SK-N-SH treated with all-trans-retinoic acid at 6 μM for 48 hours (cell line): ENCODE results near the gene PLAAT1.

ENCODE experiments used
- ATAC-seq: fragments of 200-7000 bp; cut with Tn5 transposase; 3 replicates; pipeline ENCODE4 v1.9.1; 2020; ENCODE audit warnings: mild to moderate bottlenecking, moderate library complexity
- ARNTL ChIP-seq: fragments of 450-650 bp; formaldehyde crosslinking; IDR thresholded peaks from 2 replicates; pipeline ENCODE4 v1.5.0; 2020; ENCODE audit warnings: low read depth, mild to moderate bottlenecking, moderate library complexity, borderline replicate concordance
- CSDC2 ChIP-seq: fragments of 250-450 bp; sonication (Bioruptor Pico); IDR thresholded peaks from 2 replicates; pipeline ENCODE4 v1.5.0; 2020; ENCODE audit warnings: mild to moderate bottlenecking, moderate library complexity
- ESRRG ChIP-seq: fragments of 250-450 bp; sonication (Bioruptor Pico); IDR thresholded peaks from 2 replicates; pipeline ENCODE4 v1.6.1; 2021; ENCODE audit warnings: mild to moderate bottlenecking
- GLIS3 ChIP-seq: fragments of 250-450 bp; sonication (Bioruptor Pico); IDR thresholded peaks from 2 replicates; pipeline ENCODE4 v1.5.0; 2020; ENCODE audit warnings: mild to moderate bottlenecking, moderate library complexity
- OSR1 ChIP-seq: fragments of 250-450 bp; sonication (Bioruptor Pico); IDR thresholded peaks from 2 replicates; pipeline ENCODE4 v1.8.0; 2022; ENCODE audit warnings: moderate library complexity, mild to moderate bottlenecking, inconsistent platforms
- ZC3H10 ChIP-seq: fragments of 250-450 bp; sonication (Bioruptor Pico); IDR thresholded peaks from 2 replicates; pipeline ENCODE4 v1.5.1; 2021; ENCODE audit warnings: mild to moderate bottlenecking, moderate library complexity
- ZFP3 ChIP-seq: fragments of 250-450 bp; sonication (Bioruptor Pico); IDR thresholded peaks from 2 replicates; pipeline ENCODE4 v1.5.0; 2020; ENCODE audit warnings: mild to moderate bottlenecking, moderate library complexity
- ZFP30 ChIP-seq: fragments of 450-650 bp; formaldehyde crosslinking; IDR thresholded peaks from 2 replicates; pipeline ENCODE4 v1.5.0; 2022; ENCODE audit warnings: mild to moderate bottlenecking, moderate library complexity
- ZNF565 ChIP-seq: fragments of 450-650 bp; formaldehyde crosslinking; conservative IDR thresholded peaks from 2 replicates; pipeline ENCODE4 v1.5.0; 2020; ENCODE audit warnings: low read depth, mild to moderate bottlenecking, moderate library complexity
- ZNF8 ChIP-seq: fragments of 450-650 bp; formaldehyde crosslinking; IDR thresholded peaks from 2 replicates; pipeline ENCODE4 v1.5.0; 2020; ENCODE audit warnings: mild to moderate bottlenecking, moderate library complexity
- TF ChIP-seq, protein P1 (sequence below): fragments of 250-450 bp; sonication (Bioruptor Pico); IDR thresholded peaks from 2 replicates; pipeline ENCODE4 v1.5.0; 2020; ENCODE audit warnings: mild to moderate bottlenecking, moderate library complexity
- TF ChIP-seq, protein P2 (sequence below): fragments of 250-450 bp; sonication (Bioruptor Pico); IDR thresholded peaks from 2 replicates; pipeline ENCODE4 v1.5.1; 2021; ENCODE audit warnings: mild to moderate bottlenecking, moderate library complexity
- TF ChIP-seq, protein P3 (sequence below): fragments of 250-450 bp; sonication (Bioruptor Pico); IDR thresholded peaks from 2 replicates; pipeline ENCODE4 v1.8.0; 2020; ENCODE audit warnings: mild to moderate bottlenecking, moderate library complexity, borderline replicate concordance
- TF ChIP-seq, protein P4 (sequence below): fragments of 250-450 bp; sonication (Bioruptor Pico); IDR thresholded peaks from 2 replicates; pipeline ENCODE4 v1.8.0; 2021; ENCODE audit warnings: low read depth, mild to moderate bottlenecking, moderate library complexity, borderline replicate concordance

Gene PLAAT1

DNA sequence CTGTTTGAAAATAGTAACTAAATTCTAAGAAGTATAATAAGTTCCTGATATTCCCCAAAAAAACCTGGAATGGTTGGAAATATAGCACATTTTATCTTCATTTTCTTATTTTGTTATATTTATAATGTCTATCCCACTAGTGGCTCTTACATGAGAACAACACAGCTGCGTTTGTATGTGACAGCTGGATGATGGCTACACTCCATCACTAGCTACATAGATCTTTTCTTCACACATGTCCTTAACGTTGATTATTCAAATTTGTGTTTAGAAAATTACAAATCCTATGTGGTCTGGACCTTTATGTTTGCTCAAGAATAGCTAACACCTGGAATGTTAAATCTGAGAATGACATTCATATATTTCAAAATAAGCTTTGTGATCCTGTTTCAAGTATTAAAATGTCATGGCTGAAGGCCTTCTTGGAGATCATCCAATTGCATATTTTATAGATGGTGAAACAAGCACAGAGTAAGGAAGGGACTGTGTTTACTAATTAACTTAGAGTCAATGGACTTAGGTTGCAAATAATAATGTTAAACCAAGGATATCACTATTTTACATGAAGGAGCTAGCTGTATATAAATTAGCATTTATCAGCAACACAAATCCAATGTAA is 76.8 kb downstream of the PLAAT1 start:
- TF ChIP-seq ESRRG (CRISPR knock-in tag), result no peak
- TF ChIP-seq CSDC2 (CRISPR knock-in tag), result no peak
- no peak for TF ChIP-seq ZNF8
- no peak for TF ChIP-seq GLIS3 (CRISPR knock-in tag)
- TF ChIP-seq OSR1 (CRISPR knock-in tag), result no peak
- no peak for TF ChIP-seq ZC3H10 (CRISPR knock-in tag)
- TF ChIP-seq ZFP3 (CRISPR knock-in tag), result no peak
- TF ChIP-seq, protein P1, sequence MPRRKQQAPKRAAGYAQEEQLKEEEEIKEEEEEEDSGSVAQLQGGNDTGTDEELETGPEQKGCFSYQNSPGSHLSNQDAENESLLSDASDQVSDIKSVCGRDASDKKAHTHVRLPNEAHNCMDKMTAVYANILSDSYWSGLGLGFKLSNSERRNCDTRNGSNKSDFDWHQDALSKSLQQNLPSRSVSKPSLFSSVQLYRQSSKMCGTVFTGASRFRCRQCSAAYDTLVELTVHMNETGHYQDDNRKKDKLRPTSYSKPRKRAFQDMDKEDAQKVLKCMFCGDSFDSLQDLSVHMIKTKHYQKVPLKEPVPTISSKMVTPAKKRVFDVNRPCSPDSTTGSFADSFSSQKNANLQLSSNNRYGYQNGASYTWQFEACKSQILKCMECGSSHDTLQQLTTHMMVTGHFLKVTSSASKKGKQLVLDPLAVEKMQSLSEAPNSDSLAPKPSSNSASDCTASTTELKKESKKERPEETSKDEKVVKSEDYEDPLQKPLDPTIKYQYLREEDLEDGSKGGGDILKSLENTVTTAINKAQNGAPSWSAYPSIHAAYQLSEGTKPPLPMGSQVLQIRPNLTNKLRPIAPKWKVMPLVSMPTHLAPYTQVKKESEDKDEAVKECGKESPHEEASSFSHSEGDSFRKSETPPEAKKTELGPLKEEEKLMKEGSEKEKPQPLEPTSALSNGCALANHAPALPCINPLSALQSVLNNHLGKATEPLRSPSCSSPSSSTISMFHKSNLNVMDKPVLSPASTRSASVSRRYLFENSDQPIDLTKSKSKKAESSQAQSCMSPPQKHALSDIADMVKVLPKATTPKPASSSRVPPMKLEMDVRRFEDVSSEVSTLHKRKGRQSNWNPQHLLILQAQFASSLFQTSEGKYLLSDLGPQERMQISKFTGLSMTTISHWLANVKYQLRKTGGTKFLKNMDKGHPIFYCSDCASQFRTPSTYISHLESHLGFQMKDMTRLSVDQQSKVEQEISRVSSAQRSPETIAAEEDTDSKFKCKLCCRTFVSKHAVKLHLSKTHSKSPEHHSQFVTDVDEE (CRISPR knock-in tag), result no peak
- no peak for TF ChIP-seq ZNF565
- TF ChIP-seq, protein P2, sequence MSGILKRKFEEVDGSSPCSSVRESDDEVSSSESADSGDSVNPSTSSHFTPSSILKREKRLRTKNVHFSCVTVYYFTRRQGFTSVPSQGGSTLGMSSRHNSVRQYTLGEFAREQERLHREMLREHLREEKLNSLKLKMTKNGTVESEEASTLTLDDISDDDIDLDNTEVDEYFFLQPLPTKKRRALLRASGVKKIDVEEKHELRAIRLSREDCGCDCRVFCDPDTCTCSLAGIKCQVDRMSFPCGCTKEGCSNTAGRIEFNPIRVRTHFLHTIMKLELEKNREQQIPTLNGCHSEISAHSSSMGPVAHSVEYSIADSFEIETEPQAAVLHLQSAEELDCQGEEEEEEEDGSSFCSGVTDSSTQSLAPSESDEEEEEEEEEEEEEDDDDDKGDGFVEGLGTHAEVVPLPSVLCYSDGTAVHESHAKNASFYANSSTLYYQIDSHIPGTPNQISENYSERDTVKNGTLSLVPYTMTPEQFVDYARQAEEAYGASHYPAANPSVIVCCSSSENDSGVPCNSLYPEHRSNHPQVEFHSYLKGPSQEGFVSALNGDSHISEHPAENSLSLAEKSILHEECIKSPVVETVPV (CRISPR knock-in tag), result no peak
- TF ChIP-seq, protein P3, sequence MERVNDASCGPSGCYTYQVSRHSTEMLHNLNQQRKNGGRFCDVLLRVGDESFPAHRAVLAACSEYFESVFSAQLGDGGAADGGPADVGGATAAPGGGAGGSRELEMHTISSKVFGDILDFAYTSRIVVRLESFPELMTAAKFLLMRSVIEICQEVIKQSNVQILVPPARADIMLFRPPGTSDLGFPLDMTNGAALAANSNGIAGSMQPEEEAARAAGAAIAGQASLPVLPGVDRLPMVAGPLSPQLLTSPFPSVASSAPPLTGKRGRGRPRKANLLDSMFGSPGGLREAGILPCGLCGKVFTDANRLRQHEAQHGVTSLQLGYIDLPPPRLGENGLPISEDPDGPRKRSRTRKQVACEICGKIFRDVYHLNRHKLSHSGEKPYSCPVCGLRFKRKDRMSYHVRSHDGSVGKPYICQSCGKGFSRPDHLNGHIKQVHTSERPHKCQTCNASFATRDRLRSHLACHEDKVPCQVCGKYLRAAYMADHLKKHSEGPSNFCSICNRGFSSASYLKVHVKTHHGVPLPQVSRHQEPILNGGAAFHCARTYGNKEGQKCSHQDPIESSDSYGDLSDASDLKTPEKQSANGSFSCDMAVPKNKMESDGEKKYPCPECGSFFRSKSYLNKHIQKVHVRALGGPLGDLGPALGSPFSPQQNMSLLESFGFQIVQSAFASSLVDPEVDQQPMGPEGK (CRISPR knock-in tag), result no peak
- no peak for TF ChIP-seq ARNTL (CRISPR knock-in tag)
- TF ChIP-seq, protein P4, sequence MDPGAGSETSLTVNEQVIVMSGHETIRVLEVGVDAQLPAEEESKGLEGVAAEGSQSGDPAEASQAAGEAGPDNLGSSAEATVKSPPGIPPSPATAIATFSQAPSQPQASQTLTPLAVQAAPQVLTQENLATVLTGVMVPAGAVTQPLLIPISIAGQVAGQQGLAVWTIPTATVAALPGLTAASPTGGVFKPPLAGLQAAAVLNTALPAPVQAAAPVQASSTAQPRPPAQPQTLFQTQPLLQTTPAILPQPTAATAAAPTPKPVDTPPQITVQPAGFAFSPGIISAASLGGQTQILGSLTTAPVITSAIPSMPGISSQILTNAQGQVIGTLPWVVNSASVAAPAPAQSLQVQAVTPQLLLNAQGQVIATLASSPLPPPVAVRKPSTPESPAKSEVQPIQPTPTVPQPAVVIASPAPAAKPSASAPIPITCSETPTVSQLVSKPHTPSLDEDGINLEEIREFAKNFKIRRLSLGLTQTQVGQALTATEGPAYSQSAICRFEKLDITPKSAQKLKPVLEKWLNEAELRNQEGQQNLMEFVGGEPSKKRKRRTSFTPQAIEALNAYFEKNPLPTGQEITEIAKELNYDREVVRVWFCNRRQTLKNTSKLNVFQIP, result no peak
- no peak for TF ChIP-seq ZFP30 (CRISPR knock-in tag)
- TF ChIP-seq, all 23 proteins: peak for 0
- ATAC-seq, result no peak
